ENCODE data around the gene CCL7. TPM values are rescaled to one million over a fixed set of nuclear protein-coding genes. Genes with fewer than 3 reads are reported as not detected.

CCL7 gene
- total RNA-seq, 2 experiments from 2014 or later: not detected

DNA sequence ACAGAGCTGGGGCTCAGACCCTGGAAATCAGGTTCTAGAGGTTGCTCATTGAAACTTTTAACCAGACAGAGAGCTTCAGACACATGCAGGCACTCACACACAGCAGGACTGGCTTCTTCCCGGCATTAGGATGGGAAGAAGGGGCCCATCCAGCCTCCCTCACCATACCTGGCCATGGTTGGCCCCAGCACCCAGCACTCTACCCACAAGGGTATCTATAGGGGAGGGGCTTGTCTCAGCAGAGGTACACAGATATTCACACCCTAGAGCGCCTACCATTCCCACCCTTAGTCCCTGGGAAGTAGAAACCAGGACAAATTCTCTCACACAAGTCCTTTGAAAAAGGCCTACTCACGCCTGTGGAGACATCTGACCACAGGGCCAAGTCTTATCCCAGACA, 35.4 kb upstream of the CCL7 start:
- Histone ChIP-seq H3K36me3 (ENCODE audit: insufficient read depth, low read length) (no peaks in the 10 kb centered on the region), H3K27ac (ENCODE audit: low read depth, low read length, poor library complexity, severe bottlenecking) (no peak overlapping the region), H2AFZ (ENCODE audit: low read length) (no peak overlapping the region), H3K4me3 (ENCODE audit: low read depth, low read length, poor library complexity, severe bottlenecking) (no peak overlapping the region), H3K79me2 (ENCODE audit: insufficient read depth, low read depth, low read length) (no peaks in the 10 kb centered on the region), H3K4me1 (ENCODE audit: insufficient read depth, low read length, poor library complexity, severe bottlenecking) (no peaks in the 10 kb centered on the region), H3K9me3 (ENCODE audit: low read length) (no peaks in the 10 kb centered on the region; the same call in 1 of the 2 replicates), H4K20me1 (ENCODE audit: insufficient read depth, low read length) (no peaks in the 10 kb centered on the region), H3K4me2 (ENCODE audit: low read length) (no peak overlapping the region), H3K9me2 (ENCODE audit: insufficient read depth, low read length) (no peaks in the 10 kb centered on the region)
- CTCF ChIA-PET (ENCODE audit: unreplicated experiment): no interaction called here
- DNase-seq (ENCODE audit: low spot score): no peak
- TF ChIP-seq EZH2phosphoT487 (IDR thresholded peaks at IDR 0.05; ENCODE audit: borderline replicate concordance, low read depth, low read length) (no peak), CTCF (conservative IDR thresholded peaks at IDR 0.05; ENCODE audit: low read length) (no peak)
- no TSS peak for BruUV-seq (replicated peaks)
- POLR2A ChIA-PET: no interaction called here
- intact Hi-C loops (cut with micrococcal nuclease; ENCODE audit: unreplicated experiment): no loop called here

DNA sequence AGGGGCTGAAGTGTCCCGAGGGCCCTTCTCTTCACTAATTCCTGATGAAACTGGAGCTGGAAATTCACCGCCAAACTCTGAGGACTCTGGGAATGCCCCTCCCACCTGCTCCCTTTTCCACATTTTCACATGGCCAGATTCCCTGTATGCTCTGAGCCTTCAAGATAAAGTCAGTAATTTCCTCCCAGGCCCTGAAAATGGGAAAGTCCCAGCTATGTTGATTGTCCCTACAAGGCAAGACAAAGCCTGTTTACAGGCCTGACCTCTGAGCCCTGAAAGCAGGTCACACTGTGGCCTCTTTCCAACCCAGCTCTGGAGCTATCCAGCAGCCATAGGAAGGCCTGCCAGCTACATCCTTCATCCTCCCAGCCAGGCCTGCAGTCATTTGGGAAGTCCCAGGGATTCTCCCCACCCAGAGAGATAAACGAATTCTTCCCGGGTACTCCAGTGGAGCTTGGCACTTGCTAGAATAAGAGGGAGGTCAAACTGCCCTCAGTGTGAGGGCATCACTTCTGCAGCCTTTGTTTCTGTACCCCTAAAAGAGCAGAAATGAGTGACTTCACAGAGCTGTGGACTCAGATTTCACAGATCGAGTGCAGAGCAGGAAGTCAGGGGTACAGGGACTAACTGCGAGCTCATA, 34.5 kb upstream of the CCL7 start:
- Histone ChIP-seq H3K79me2 (ENCODE audit: insufficient read depth, low read depth, low read length) (no peaks in the 10 kb centered on the region), H3K9me3 (ENCODE audit: low read length) (no peaks in the 10 kb centered on the region; the same call in 1 of the 2 replicates), H3K4me2 (ENCODE audit: low read length) (no peak overlapping the region), H3K27ac (ENCODE audit: low read depth, low read length, poor library complexity, severe bottlenecking) (no peak overlapping the region), H2AFZ (ENCODE audit: low read length) (no peak overlapping the region), H3K9me2 (ENCODE audit: insufficient read depth, low read length) (no peaks in the 10 kb centered on the region), H3K4me1 (ENCODE audit: insufficient read depth, low read length, poor library complexity, severe bottlenecking) (no peaks in the 10 kb centered on the region), H3K4me3 (ENCODE audit: low read depth, low read length, poor library complexity, severe bottlenecking) (no peak overlapping the region), H4K20me1 (ENCODE audit: insufficient read depth, low read length) (no peaks in the 10 kb centered on the region), H3K36me3 (ENCODE audit: insufficient read depth, low read length) (no peaks in the 10 kb centered on the region)
- no TSS peak for BruUV-seq (replicated peaks)
- no peak for TF ChIP-seq CTCF (conservative IDR thresholded peaks at IDR 0.05; ENCODE audit: low read length)
- TF ChIP-seq EZH2phosphoT487 (IDR thresholded peaks at IDR 0.05; ENCODE audit: borderline replicate concordance, low read depth, low read length): no peak
- POLR2A ChIA-PET: no interaction called here
- CTCF ChIA-PET (ENCODE audit: unreplicated experiment): interaction anchor here (1.1 kb wide), 1 partner anchor 126 kb away, joined by 3 read pairs; no protein-coding TSS in a partner anchor
- DNase-seq (ENCODE audit: low spot score): no peak
- intact Hi-C loops (cut with micrococcal nuclease; ENCODE audit: unreplicated experiment): no loop called here

DNA sequence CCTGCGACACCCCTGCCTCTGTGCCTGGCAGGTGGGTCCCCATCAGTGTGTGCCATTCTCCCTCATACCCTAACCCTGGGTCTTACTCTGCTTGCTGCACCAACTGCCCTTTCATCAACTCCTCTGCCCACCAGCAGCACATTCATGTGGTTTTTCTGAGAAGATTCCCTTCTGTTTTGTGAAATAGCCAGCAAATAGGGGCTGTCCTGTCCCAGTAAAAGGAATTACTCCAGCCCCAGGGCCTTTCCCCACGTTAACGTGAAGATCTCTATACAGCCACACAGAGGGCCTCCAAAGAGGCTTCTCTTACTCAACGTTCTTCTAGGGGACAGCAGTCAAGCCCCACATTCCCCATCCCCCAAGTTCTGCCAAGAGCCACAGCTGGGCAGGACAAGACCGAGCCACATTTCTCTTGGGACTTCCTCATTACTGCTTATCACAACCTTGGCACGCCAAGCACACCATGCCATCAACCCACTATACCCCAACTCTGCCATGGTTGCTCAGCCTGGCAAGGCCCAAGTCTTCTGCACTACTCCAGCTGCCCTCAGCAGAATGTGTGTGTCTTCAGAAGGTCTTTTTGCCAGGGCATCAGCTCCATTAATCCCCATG, 33.6 kb upstream of the CCL7 start:
- H3K79me2 ChIP-seq (ENCODE audit: insufficient read depth, low read depth, low read length): no peaks in the 10 kb centered on the region
- no peak overlapping the region for H2AFZ ChIP-seq (ENCODE audit: low read length)
- H3K4me1 ChIP-seq (ENCODE audit: insufficient read depth, low read length, poor library complexity, severe bottlenecking): no peaks in the 10 kb centered on the region
- no peaks in the 10 kb centered on the region for H3K9me3 ChIP-seq (ENCODE audit: low read length)
- no peak for TF ChIP-seq EZH2phosphoT487 (IDR thresholded peaks at IDR 0.05; ENCODE audit: borderline replicate concordance, low read depth, low read length)
- no peak for TF ChIP-seq CTCF (conservative IDR thresholded peaks at IDR 0.05; ENCODE audit: low read length)
- no peak overlapping the region for H3K27ac ChIP-seq (ENCODE audit: low read depth, low read length, poor library complexity, severe bottlenecking)
- no peak overlapping the region for H3K4me3 ChIP-seq (ENCODE audit: low read depth, low read length, poor library complexity, severe bottlenecking)
- no peaks in the 10 kb centered on the region for H3K36me3 ChIP-seq (ENCODE audit: insufficient read depth, low read length)
- no peak for DNase-seq (ENCODE audit: low spot score)
- POLR2A ChIA-PET: no interaction called here
- CTCF ChIA-PET (ENCODE audit: unreplicated experiment): interaction anchor here (1.1 kb wide), 1 partner anchor 125 kb away, joined by 3 read pairs; no protein-coding TSS in a partner anchor
- intact Hi-C loops (cut with micrococcal nuclease; ENCODE audit: unreplicated experiment): no loop called here
- BruUV-seq (replicated peaks): no TSS peak
- H4K20me1 ChIP-seq (ENCODE audit: insufficient read depth, low read length): no peaks in the 10 kb centered on the region
- no peak overlapping the region for H3K4me2 ChIP-seq (ENCODE audit: low read length)
- no peaks in the 10 kb centered on the region for H3K9me2 ChIP-seq (ENCODE audit: insufficient read depth, low read length)

Measured in OCI-LY7 (cell line).